PC-9 (cell line): ENCODE measurements around the gene ACP6. TPM values are rescaled to one million over a fixed set of nuclear protein-coding genes. Genes with fewer than 3 reads are reported as not detected.

ENCODE experiments used
- BruUV-seq: library from RNA; stranded (reverse); fragments of 400-500 nt; replicated peaks from 2 replicates; lab custom pipeline; 2021; lab: Mats Ljungman, UMichigan
- CTCF ChIA-PET: fragments of 300-600 bp; sonication (Branson Sonifier 250); formaldehyde crosslinking; loops from one replicate; lab custom pipeline; 2022; ENCODE audit warnings: antibody characterized with exemption; lab: Charles Lee
- POLR2A ChIA-PET: fragments of 300-600 bp; sonication (Branson Sonifier 250); formaldehyde crosslinking; loops from one replicate; lab custom pipeline; 2022; ENCODE audit warnings: antibody characterized with exemption; ENCODE audit not compliant: unreplicated experiment; lab: Charles Lee
- DNase-seq, 2 experiments: peaks; one replicate each; pipeline versions ENCODE4 v3.0.0 to v3.0.0-alpha.2; 2015 to 2022; ENCODE audit warnings: mixed read lengths in 1 of 2
- H2AFZ ChIP-seq: fragments of 200-600 bp; sonication (generic); 2 replicates; pipeline ENCODE4 v1.8.1; 2017; ENCODE audit warnings: antibody characterized with exemption
- H3F3A ChIP-seq: fragments of 200-600 bp; sonication (generic); 2 replicates; pipeline ENCODE4 v1.8.1; 2017; ENCODE audit warnings: antibody characterized with exemption, mild to moderate bottlenecking, low read depth; ENCODE audit not compliant: insufficient read depth
- H3K27ac ChIP-seq: fragments of 200-600 bp; sonication (generic); 2 replicates; pipeline ENCODE4 v1.6.1; 2016; ENCODE audit warnings: mixed run types
- H3K27me3 ChIP-seq: fragments of 200-600 bp; sonication (generic); 2 replicates; pipeline ENCODE4 v1.6.1; 2016; ENCODE audit warnings: low read depth, mixed run types; ENCODE audit not compliant: insufficient read depth
- H3K36me3 ChIP-seq: fragments of 200-600 bp; sonication (generic); 2 replicates; pipeline ENCODE4 v1.6.1; 2016; ENCODE audit warnings: low read depth, mixed run types
- H3K4me1 ChIP-seq: fragments of 200-600 bp; sonication (generic); replicated peaks from 2 replicates; pipeline ENCODE4 v1.6.1; 2016; ENCODE audit warnings: mixed run types; ENCODE audit not compliant: insufficient read depth
- H3K4me2 ChIP-seq: fragments of 200-600 bp; sonication (generic); 2 replicates; pipeline ENCODE4 v1.6.1; 2017; ENCODE audit warnings: mixed run types
- H3K4me3 ChIP-seq: fragments of 200-600 bp; sonication (generic); 2 replicates; pipeline ENCODE4 v1.6.1; 2016; ENCODE audit warnings: mixed run types
- H3K79me2 ChIP-seq: fragments of 200-600 bp; sonication (generic); 2 replicates; pipeline ENCODE4 v1.6.1; 2017; ENCODE audit warnings: low read depth, mixed run types
- H3K9me2 ChIP-seq: fragments of 200-600 bp; sonication (generic); 2 replicates; pipeline ENCODE4 v1.8.1; 2017; ENCODE audit warnings: mild to moderate bottlenecking; ENCODE audit not compliant: insufficient read depth
- H3K9me3 ChIP-seq: fragments of 200-600 bp; sonication (generic); 2 replicates; pipeline ENCODE4 v1.8.1; 2016; ENCODE audit warnings: low read depth; ENCODE audit not compliant: insufficient read depth
- H4K20me1 ChIP-seq: fragments of 200-600 bp; sonication (generic); 2 replicates; pipeline ENCODE4 v1.8.1; 2017; ENCODE audit not compliant: insufficient read depth
- EZH2 ChIP-seq: fragments of 200-600 bp; sonication (generic); IDR thresholded peaks from 2 replicates; pipeline ENCODE4 v1.8.0; 2017; ENCODE audit warnings: antibody characterized with exemption, low read depth
- intact Hi-C: fragments of 100-400 bp; cut with micrococcal nuclease; formaldehyde crosslinking; loops from one replicate; pipeline ENCODE4 v1.10.0; 2022; ENCODE audit not compliant: unreplicated experiment
- total RNA-seq: library from RNA; stranded (reverse); gene quantifications from 2 replicates; pipeline ENCODE4 v1.2.3, GENCODE V29; 2021
- TF ChIP-seq, protein P1 (sequence below): fragments of 200-600 bp; sonication (generic); conservative IDR thresholded peaks from 2 replicates; pipeline ENCODE4 v1.6.1; 2017; ENCODE audit warnings: mixed run types, antibody characterized with exemption, mild to moderate bottlenecking, moderate library complexity

The ACP6 gene
- total RNA-seq, 1 experiment from 2014 or later, result 71.4 TPM

DNA sequence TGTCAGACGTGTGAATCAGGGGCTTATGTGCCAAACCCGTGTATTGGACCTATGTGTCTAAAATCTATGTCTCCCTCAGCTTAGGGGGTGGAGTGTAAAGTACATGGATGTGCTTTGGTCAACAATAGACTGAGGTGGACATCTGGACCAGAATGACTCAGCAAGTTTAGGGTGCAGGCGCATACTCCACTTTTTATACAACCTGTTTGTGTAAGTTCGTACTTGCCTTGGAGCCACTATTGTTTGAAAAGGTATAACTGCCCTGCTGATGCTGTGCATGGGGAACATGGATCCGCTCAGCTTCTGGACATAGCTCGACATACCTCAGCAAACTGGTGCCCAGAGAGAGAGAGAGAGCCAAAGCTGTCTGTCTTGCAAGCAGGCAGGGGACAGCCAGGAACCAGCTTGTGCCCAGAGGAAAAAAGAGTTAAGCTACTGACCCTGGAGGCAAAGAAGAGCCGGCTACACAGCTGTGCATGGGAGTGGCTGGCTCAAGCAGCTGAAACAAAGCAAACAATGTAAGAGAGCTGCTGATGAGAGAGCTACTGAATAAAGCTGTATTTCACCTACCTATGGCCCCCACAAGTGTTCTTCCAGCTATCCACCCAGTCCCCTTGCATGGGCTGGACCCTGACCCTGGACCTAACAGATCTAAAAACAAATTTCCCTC, 48.8 kb upstream of the ACP6 start:
- Histone ChIP-seq H3K4me2 (peak overlapping the region; percentile 21), H3K9me2 (no peaks in the 10 kb centered on the region), H3F3A (peaks cover 58% of the 10 kb centered on the region), H3K4me3 (no peak overlapping the region), H3K36me3 (no peaks in the 10 kb centered on the region), H3K4me1 (peaks cover 93% of the 10 kb centered on the region), H2AFZ (no peak overlapping the region), H3K9me3 (peaks cover 7% of the 10 kb centered on the region; the same call in 1 of the 2 replicates), H3K27ac (peak overlapping the region; percentile 35; the same call in 1 of the 2 replicates), H4K20me1 (no peaks in the 10 kb centered on the region), H3K79me2 (no peaks in the 10 kb centered on the region), H3K27me3 (no peaks in the 10 kb centered on the region)
- intact Hi-C loops, result no loop called here
- ChIA-PET CTCF (interaction anchor here (0.7 kb wide), 2 partner anchors 23 to 55 kb away, joined by 3 read pairs; no protein-coding TSS in a partner anchor), POLR2A (no interaction called here)
- DNase-seq, result peak; percentile 48 to 61
- no TSS peak for BruUV-seq
- TF ChIP-seq EZH2, result no peak
- TF ChIP-seq, protein P1, sequence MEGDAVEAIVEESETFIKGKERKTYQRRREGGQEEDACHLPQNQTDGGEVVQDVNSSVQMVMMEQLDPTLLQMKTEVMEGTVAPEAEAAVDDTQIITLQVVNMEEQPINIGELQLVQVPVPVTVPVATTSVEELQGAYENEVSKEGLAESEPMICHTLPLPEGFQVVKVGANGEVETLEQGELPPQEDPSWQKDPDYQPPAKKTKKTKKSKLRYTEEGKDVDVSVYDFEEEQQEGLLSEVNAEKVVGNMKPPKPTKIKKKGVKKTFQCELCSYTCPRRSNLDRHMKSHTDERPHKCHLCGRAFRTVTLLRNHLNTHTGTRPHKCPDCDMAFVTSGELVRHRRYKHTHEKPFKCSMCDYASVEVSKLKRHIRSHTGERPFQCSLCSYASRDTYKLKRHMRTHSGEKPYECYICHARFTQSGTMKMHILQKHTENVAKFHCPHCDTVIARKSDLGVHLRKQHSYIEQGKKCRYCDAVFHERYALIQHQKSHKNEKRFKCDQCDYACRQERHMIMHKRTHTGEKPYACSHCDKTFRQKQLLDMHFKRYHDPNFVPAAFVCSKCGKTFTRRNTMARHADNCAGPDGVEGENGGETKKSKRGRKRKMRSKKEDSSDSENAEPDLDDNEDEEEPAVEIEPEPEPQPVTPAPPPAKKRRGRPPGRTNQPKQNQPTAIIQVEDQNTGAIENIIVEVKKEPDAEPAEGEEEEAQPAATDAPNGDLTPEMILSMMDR, result no peak

DNA sequence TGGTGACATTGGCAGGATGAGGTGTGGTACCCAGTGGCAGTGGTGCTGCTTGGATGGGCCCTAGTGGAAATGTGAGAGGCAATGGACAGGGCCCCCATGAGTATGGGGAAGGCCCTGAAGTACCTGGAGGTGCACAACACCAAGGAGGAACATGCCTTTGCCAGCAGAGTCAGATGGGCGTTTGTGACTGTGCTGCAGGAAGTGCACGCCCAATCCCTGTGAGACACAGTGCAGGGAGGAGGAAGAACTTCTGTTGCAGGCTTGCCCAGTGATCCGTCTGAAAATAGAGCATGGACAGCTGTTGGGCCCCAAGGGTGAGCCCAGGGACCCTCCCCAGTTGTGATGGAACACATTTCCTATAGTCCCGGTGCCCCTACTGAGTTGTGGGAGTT, 47.4 kb upstream of the ACP6 start:
- no peak overlapping the region for H2AFZ ChIP-seq
- no peak overlapping the region for H3K4me3 ChIP-seq
- no peaks in the 10 kb centered on the region for H3K36me3 ChIP-seq
- no peaks in the 10 kb centered on the region for H3K27me3 ChIP-seq
- POLR2A ChIA-PET, result interaction anchor here (0.7 to 1.4 kb wide), 3 partner anchors 14 to 119 kb away, joined by 3 to 16 read pairs (median 10); no protein-coding TSS in a partner anchor
- no peaks in the 10 kb centered on the region for H3K9me2 ChIP-seq
- H3K4me1 ChIP-seq, result peaks cover 78% of the 10 kb centered on the region
- H3F3A ChIP-seq, result peaks cover 54% of the 10 kb centered on the region
- no TSS peak for BruUV-seq
- intact Hi-C loops, result loop anchor here (1.0 to 2.0 kb wide), 4 partner anchors 40 to 173 kb away; partner anchors contain the start of gene ACP6
- H3K9me3 ChIP-seq, result peaks cover 7% of the 10 kb centered on the region; the same call in 1 of the 2 replicates
- H4K20me1 ChIP-seq, result no peaks in the 10 kb centered on the region
- CTCF ChIA-PET, result interaction anchor here (1.3 kb wide), 1 partner anchor 39 kb away, joined by 4 read pairs; no protein-coding TSS in a partner anchor
- TF ChIP-seq, protein P1, result no peak
- H3K4me2 ChIP-seq, result peak overlapping the region; percentile 5; the same call in 1 of the 2 replicates
- H3K79me2 ChIP-seq, result no peaks in the 10 kb centered on the region
- peak; percentile 29 to 48 for DNase-seq
- peak overlapping the region; percentile 67 for H3K27ac ChIP-seq

DNA sequence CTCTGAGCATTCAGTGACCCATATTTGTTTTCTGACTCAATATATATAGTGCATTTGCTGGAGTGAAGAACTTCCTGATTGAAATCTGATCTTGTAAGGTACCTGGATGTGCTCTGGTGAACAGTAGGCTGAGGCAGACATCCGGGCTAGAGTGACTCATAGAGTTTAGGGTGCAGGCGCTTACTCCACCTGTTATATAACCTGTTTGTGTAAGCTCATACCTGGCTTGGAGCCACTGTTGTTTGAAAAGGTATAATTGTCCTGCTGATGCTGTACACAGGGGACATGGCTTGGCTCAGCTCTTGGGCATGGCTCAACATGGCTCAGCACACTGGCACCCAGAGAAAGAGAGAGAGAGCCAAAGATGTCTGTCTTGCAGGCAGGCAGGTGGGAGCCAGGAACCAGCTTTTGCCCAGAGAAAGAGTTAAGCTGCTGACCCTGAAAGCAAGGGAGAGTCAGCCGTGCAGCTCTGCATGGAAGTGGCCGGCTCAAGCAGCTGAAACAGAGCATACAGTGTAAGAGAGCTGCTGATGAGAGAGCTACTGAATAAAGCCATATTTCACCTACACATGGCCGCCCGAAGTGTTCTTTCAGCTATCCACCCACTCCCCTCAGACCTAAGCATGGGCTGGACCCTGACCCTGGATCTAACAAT, 46.9 kb upstream of the ACP6 start:
- Histone ChIP-seq H3K4me1 (peaks cover 73% of the 10 kb centered on the region), H3F3A (peaks cover 49% of the 10 kb centered on the region), H4K20me1 (no peaks in the 10 kb centered on the region), H3K79me2 (no peaks in the 10 kb centered on the region), H3K4me3 (no peak overlapping the region), H3K27ac (peak overlapping the region; percentile 82), H3K9me2 (no peaks in the 10 kb centered on the region), H3K36me3 (no peaks in the 10 kb centered on the region), H3K9me3 (peaks cover 7% of the 10 kb centered on the region; the same call in 1 of the 2 replicates), H3K27me3 (no peaks in the 10 kb centered on the region), H2AFZ (no peak overlapping the region), H3K4me2 (peak overlapping the region; percentile 57)
- intact Hi-C loops, result loop anchor here (1.0 to 2.0 kb wide), 4 partner anchors 40 to 173 kb away; partner anchors contain the start of gene ACP6
- DNase-seq, result peak; percentile 82 to 100
- TF ChIP-seq, protein P1, result no peak
- TF ChIP-seq EZH2, result no peak
- ChIA-PET CTCF (interaction anchor here (1.3 kb wide), 1 partner anchor 40 kb away, joined by 4 read pairs; no protein-coding TSS in a partner anchor), POLR2A (interaction anchor here (0.5 to 1.4 kb wide), 9 partner anchors 13 to 136 kb away, joined by 3 to 16 read pairs (median 5); partner anchors contain the start of gene ACP6)
- TSS peak; percentile 61 for BruUV-seq
